MG63 (cell line): Measurements from ENCODE around the gene LIMK2. TPM values are rescaled to one million over a fixed set of nuclear protein-coding genes. Genes with fewer than 3 reads are reported as not detected.
A peak's percentile ranks its signal among the peaks of the same experiment; 100 is the strongest.
"Not testable (repeated sequence)": the region's sequence is repeated elsewhere in the genome, so short reads cannot be mapped to it uniquely, and the experiment has no call there.

Source experiments
- DNase-seq: peaks from one replicate; pipeline ENCODE4 v3.0.0-alpha.2; 2020
- H3K27me3 ChIP-seq: fragments of 250-450 bp; sonication (Bioruptor Pico); 2 replicates; pipeline ENCODE4 v1.5.1; 2020; ENCODE audit warnings: mild to moderate bottlenecking, moderate library complexity
- H3K36me3 ChIP-seq: fragments of 250-450 bp; sonication (Bioruptor Pico); 2 replicates; pipeline ENCODE4 v1.5.1; 2020; ENCODE audit warnings: mild to moderate bottlenecking, moderate library complexity
- H3K4me3 ChIP-seq: fragments of 250-450 bp; sonication (Bioruptor Pico); 2 replicates; pipeline ENCODE4 v1.5.1; 2020; ENCODE audit warnings: mild to moderate bottlenecking, moderate library complexity
- H3K9me3 ChIP-seq: fragments of 250-450 bp; sonication (Bioruptor Pico); 2 replicates; pipeline ENCODE4 v1.5.1; 2020; ENCODE audit warnings: mild to moderate bottlenecking, moderate library complexity
- total RNA-seq: library from RNA; depleted of rRNA; stranded (reverse); fragments of >200 nt; shearing (Covaris generic); gene quantifications from 2 replicates; pipeline ENCODE4 v1.2.3, GENCODE V29; 2014; ENCODE audit warnings: low replicate concordance; rRNA removed

Gene LIMK2
- total RNA-seq: 5.3 and 7.9 TPM in 2 replicates

DNA sequence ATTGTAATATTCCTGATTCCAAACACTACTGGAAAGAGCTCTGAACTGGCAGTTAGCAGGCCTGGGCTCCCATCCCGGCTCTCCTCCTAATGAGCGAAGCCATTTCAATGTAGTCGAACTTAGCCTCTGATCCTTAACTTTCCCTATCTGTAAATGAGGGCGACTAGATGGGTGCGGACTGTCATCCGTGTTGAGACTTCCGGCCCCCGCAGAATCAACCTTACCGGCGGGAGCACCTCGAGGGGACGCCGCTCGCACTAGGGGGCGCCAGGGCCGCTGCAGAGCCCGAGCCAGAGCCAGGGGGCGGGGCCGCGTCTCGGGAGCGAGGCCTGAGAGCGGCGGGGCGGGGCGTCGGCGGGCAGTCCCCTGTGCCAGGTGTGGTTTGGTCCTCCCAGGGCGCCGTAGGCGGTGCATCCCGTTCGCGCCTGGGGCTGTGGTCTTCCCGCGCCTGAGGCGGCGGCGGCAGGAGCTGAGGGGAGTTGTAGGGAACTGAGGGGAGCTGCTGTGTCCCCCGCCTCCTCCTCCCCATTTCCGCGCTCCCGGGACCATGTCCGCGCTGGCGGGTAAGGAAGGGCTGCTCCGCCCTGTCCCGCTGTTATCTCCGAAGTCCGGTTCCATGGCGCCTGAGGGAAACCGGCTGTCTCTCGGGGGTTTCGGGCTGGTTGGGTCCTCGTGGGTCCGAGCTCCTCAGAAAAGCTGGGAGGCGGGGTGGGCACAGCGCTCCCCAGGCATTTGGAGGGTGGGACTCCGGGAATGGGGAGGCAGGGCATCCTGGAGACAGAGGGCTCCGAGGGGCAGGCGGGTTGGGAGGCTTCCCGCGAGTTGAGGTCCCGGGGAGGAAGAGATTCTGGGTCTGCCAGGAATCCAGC is at the start of gene LIMK2:
Gene LIMK2 (plus strand): TSS at position 437 of the 869 bp plus-strand sequence. CDS start 111 bp downstream, at position 548.
- peak; percentile 92 for DNase-seq
- H3K36me3 ChIP-seq: peaks cover 8% of the 10 kb centered on the region; the same call in 1 of the 2 replicates
- H3K4me3 ChIP-seq: peak within 1 kb of the TSS; percentile 98
- H3K27me3 ChIP-seq: no peaks in the 10 kb centered on the region
- H3K9me3 ChIP-seq: no peaks in the 10 kb centered on the region

DNA sequence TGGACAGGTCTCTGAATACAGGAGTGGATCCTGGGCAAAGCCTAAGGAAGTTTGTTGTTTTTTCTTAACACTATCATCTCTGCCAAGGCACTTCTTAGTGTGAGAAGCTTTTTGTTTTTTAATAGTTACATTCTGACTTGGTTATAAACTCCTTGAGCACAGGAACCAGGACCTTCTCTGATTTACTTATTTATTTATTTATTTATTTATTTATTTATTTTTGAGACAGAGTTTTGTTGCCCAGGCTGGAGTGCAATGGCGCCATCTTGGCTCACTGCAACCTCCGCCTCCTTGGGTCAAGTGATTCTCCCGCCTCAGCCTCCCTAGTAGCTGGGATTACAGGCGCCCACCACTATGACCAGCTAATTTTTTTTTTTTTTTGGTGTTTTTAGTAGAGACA is 41.1 kb upstream of the LIMK2 start:
- Histone ChIP-seq H3K9me3 (no peaks in the 10 kb centered on the region), H3K4me3 (no peak overlapping the region), H3K27me3 (no peaks in the 10 kb centered on the region), H3K36me3 (peaks cover 39% of the 10 kb centered on the region)
- no peak for DNase-seq

DNA sequence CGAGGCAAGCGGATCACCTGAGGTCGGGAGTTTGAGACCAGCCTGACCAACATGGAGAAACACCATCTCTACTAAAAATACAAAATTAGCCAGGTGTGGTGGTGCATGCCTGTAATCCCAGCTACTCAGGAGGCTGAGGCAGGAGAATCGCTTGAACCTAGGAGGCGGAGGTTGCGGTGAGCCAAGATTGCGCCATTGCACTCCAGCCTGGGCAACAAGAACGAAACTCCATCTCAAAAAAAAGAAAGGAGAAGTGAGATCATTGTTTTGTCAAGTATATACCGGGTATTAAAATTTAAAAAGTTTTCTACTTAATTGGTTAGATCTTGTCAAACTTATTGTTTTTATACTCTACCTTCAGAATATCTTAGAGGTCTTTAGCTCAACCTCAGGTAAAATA is 40.4 kb upstream of the LIMK2 start:
- not testable (repeated sequence) for H3K27me3 ChIP-seq, H3K9me3 ChIP-seq, H3K4me3 ChIP-seq, DNase-seq
- H3K36me3 ChIP-seq: peaks cover 34% of the 10 kb centered on the region

DNA sequence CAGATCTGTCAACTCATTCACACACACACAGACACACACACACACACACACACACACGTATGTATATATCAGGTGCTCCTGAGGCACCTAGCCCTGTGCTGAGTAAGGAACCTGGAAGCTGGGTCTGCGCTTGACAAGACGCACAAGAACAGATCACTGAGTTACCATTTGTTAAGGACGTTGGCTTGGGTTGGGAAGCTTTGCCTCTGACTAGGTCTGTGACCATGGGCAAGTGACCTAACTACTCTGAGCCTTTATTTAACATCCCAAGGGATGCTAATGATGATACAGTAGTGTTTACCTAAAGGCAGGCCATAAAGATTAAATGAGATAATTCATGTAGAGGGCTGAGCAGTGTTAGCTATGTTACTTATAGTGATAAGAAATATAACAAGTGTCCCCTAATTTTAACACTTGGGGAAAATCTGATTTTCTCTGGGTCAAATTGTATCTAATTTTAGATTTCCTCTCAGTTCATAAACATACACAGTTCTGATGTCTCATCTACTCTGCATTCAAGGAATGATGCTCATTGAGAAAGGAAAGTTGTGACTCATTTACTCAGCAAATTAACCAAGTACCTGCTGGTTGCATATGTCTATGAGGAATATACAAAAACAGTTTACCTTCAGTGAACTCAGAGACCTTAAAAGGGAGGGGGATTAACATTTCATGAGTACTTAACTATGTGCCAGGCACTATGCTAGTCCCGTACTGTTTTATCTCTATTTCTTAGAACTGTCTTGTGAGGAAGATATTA is 38.5 kb upstream of the LIMK2 start:
- Histone ChIP-seq H3K4me3 (no peak overlapping the region), H3K9me3 (no peaks in the 10 kb centered on the region), H3K27me3 (no peaks in the 10 kb centered on the region), H3K36me3 (peaks cover 39% of the 10 kb centered on the region)
- DNase-seq: peak; percentile 42

DNA sequence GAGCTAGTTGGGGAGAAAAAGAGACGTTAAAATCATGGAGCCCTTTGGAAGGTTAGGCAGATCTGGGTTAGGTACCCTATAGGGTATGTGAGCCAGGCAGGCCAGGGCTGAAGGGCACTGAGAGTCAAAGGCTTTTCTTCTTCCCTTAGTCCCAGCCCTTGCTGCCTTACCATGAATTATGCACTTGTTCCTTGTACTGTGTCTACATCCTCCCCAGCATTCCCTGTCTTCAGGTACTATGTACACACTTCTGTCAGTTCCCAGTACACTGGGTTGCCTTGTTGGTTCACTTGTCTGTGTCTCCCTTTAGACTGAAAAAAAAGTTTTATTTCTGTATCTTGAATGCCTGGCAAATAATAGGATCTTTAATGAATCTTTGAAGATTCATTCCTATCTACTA is 35.2 kb upstream of the LIMK2 start:
- H3K36me3 ChIP-seq: peaks cover 54% of the 10 kb centered on the region
- no peak for DNase-seq
- H3K9me3 ChIP-seq: no peaks in the 10 kb centered on the region
- no peak overlapping the region for H3K4me3 ChIP-seq
- no peaks in the 10 kb centered on the region for H3K27me3 ChIP-seq

DNA sequence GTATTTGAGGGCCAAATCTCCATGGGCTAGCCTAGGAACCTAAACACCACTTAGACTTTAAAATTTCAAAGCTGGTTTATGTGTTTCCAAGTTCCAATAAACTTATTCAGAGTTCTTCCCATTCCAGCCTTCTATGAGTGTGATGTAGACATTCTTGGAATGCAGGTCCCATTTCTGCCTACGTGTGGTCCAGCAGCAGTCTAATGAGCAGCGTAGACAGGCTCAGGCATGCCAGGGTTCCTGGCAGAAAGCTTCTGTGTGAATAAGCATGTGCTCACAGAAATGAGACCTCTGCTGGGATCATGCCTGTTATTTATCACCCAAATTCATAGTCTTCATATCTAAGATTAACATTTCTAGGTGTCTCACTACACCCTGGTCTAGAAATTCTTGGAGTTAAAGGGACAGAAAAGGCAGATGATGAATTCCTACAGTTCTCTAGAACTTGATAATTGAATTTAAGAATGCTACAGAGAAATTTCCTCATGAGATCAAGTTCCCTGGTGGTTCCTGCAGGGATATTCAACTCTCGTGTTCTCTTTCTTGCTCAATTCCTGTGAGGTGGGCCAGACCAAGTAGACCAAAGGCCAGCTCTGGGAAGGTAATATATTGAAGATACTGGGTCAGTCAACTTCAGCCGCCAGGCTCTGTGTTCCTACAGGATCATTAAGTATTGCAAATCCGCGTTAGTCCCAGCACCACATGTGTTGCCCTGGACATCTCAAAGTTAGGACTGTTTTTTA is 34.5 kb upstream of the LIMK2 start:
- peak; percentile 95 for DNase-seq
- H3K36me3 ChIP-seq: peaks cover 55% of the 10 kb centered on the region
- H3K4me3 ChIP-seq: no peak overlapping the region
- no peaks in the 10 kb centered on the region for H3K9me3 ChIP-seq
- H3K27me3 ChIP-seq: no peaks in the 10 kb centered on the region

DNA sequence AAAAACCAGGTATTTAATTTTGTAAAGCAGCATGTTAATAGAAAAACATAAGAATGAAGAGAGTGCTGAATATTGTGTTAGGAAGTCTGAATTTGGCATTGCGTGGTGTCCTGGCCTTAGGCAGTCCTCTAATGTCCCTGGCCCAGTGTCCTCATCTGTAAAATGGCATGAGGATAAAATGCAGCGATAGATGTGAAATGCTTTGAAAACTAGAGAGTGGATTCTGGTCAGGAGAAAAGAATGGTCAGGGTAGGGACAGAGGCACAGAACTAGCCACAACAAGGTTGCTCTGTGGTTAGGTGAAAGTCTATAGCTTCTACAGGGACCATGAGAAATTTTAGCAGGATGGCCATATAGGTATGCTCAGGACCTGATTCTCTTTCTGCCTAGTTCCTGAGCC is 33.2 kb upstream of the LIMK2 start:
- Histone ChIP-seq H3K27me3 (no peaks in the 10 kb centered on the region), H3K9me3 (no peaks in the 10 kb centered on the region), H3K4me3 (no peak overlapping the region), H3K36me3 (peaks cover 57% of the 10 kb centered on the region)
- no peak for DNase-seq

DNA sequence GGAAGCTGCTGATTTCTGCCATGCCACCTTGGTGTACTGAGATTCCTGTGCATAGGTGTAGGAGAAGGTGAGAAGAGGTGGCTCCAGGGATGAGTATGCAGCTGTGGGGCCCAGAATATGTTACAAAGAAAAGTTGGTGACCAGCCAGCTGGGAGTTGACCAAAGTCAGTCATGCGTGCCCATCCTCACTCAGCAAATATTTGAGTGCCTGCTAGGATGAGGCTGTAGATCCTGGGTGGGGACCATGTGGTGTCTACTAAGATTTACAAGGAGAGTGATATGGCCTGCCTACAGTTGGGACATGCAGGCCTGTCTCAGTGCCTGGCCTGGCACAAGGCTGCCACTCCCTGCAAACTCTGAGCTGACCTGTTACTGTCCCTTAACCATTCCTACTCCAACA is 32.8 kb upstream of the LIMK2 start:
- H3K27me3 ChIP-seq: no peaks in the 10 kb centered on the region
- H3K36me3 ChIP-seq: peaks cover 56% of the 10 kb centered on the region
- H3K4me3 ChIP-seq: no peak overlapping the region
- peak; percentile 80 for DNase-seq
- no peaks in the 10 kb centered on the region for H3K9me3 ChIP-seq

DNA sequence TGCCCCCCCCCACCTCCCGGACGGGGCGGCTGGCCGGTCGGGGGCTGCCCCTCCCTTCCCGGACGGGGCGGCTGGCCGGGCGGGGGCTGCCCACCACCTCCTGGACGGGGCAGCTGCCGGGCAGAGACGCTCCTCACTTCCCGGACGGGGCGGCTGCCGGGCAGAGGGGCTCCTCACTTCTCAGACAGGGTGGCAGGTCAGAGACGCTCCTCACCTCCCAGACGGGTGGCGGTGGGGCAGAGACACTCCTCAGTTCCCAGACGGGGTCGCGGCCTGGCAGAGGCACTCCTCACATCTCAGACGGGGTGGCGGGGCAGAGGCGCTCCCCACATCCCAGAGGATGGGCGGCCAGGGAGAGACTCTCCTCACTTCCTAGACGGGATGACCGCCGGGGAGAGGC is 28.1 kb upstream of the LIMK2 start:
- Histone ChIP-seq H3K4me3 (no peak overlapping the region), H3K27me3 (no peaks in the 10 kb centered on the region), H3K36me3 (peaks cover 36% of the 10 kb centered on the region), H3K9me3 (no peaks in the 10 kb centered on the region)
- DNase-seq: no peak

DNA sequence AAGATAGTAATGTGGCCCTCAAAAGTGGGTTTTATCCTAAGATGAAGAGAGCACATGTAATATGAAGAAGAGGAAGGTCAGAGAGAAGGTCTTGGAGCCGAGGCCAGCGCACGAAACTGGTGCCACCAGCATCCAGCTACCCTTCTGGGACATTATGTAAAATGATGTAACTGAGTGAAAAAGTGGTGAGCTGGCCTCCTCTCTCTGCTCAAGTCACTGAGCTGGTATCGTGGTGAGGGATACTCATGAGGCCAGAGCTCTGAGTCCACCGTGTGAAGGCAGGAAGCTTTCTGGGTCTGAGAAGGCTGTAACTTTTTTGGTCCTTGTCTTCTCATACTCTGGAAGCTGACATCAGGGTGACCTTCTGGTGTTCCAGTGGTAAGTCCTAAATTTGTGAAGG is 27.0 kb upstream of the LIMK2 start:
- DNase-seq: no peak
- peaks cover 26% of the 10 kb centered on the region for H3K36me3 ChIP-seq
- no peaks in the 10 kb centered on the region for H3K9me3 ChIP-seq
- H3K27me3 ChIP-seq: no peaks in the 10 kb centered on the region
- no peak overlapping the region for H3K4me3 ChIP-seq

DNA sequence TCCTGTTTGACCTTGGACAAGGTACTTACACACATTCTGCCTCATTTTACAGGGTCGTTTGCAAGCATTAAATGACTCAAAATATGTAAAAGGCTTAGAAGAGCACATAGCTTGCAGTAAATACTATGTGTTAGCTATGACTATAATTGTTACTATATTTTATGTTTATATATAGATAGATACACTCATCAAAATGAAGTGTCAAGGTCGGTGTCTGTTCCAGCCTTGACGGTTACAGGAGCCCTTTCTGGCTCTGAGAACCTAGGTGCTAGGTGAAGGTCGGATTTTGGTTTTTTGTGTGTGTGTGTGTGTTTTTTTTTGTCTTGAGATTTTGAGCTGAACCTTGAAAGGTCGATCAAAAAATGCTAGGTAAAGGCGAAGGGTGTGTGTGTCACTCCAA is 24.5 kb upstream of the LIMK2 start:
- H3K9me3 ChIP-seq: no peaks in the 10 kb centered on the region
- no peak overlapping the region for H3K4me3 ChIP-seq
- H3K27me3 ChIP-seq: no peaks in the 10 kb centered on the region
- H3K36me3 ChIP-seq: peaks cover 18% of the 10 kb centered on the region
- no peak for DNase-seq

DNA sequence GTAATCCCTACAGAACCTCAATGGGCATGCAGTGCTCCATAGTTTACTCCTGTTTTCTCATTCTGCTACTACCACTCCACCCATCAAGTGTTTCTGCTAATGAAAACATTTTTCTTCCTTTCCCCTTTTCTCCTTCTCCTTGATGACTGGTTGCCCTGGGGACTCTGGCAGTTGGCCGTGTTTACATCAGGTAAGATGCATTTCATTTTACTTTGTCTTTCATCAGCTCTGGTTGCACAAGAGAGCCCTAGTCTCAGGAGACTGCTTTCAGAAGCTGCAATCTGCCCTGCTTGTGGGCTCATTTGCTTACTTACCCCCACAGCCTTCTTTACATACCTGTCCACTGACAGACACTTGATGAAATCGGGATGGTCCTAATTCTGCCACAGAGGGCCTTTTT is 19.6 kb upstream of the LIMK2 start:
- Histone ChIP-seq H3K36me3 (peaks cover 31% of the 10 kb centered on the region), H3K27me3 (no peaks in the 10 kb centered on the region), H3K4me3 (no peak overlapping the region), H3K9me3 (no peaks in the 10 kb centered on the region)
- no peak for DNase-seq

DNA sequence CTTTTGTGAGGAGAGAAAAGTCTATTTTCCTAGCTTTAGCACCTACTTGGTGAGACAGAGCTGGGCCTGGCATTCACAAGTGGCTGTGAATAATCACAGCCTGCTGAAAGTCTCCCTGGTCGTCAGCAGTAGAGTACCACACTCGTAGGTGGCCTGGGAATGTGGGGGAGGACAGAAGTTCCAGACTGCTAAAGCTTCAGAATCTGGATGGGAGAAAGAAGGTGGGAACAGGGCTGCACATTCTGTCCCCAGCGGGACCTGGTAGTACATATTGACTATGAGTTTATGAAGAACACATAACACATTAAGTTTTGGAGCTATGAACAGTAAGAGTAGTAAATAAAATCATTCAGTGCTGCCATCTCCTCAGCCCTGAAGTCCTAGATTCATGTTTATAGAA is 19.0 kb upstream of the LIMK2 start:
- Histone ChIP-seq H3K36me3 (peaks cover 31% of the 10 kb centered on the region), H3K4me3 (no peak overlapping the region), H3K9me3 (no peaks in the 10 kb centered on the region), H3K27me3 (no peaks in the 10 kb centered on the region)
- DNase-seq: no peak

DNA sequence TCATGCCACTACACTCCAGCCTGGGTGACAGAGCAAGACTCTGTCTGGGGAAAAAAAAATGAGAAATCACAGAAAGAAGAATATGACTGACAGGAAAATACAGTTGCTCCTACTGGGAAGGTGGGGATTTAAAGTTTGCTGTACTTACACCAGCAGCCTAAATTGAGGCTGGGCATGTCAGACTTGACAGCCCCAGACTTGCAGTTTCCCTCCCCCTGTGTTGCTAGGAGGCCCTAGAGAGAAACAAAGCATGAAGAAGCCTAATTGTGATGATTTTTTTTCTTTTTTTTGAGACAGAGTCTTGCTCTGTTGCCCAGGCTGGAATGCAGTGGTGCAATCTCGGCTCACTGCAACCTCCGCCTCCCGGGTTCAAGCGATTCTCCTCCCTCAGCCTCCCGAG is 17.4 kb upstream of the LIMK2 start:
- peaks cover 34% of the 10 kb centered on the region for H3K36me3 ChIP-seq
- not testable (repeated sequence) for H3K27me3 ChIP-seq, DNase-seq, H3K9me3 ChIP-seq, H3K4me3 ChIP-seq

DNA sequence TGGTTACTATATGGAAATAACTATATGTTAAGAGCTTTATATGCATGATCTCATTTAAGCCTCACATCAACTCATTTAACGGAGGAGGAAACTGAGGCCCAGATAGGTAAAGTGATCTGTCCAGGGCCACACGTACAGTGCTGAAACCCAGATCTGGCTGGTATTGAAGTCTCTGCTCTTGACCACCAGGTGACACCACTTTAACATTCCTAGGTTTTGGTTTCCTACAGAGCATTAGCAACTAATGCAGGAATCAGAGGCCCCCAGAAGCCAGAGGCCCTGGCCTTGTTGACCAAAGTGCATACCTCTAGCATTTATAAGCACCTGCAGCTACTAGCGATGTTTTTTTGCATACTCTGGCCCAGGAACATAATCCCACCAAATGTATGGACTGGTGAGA is 12.9 kb upstream of the LIMK2 start:
- H3K27me3 ChIP-seq: no peaks in the 10 kb centered on the region
- H3K9me3 ChIP-seq: no peaks in the 10 kb centered on the region
- no peak overlapping the region for H3K4me3 ChIP-seq
- peaks cover 40% of the 10 kb centered on the region for H3K36me3 ChIP-seq
- no peak for DNase-seq

DNA sequence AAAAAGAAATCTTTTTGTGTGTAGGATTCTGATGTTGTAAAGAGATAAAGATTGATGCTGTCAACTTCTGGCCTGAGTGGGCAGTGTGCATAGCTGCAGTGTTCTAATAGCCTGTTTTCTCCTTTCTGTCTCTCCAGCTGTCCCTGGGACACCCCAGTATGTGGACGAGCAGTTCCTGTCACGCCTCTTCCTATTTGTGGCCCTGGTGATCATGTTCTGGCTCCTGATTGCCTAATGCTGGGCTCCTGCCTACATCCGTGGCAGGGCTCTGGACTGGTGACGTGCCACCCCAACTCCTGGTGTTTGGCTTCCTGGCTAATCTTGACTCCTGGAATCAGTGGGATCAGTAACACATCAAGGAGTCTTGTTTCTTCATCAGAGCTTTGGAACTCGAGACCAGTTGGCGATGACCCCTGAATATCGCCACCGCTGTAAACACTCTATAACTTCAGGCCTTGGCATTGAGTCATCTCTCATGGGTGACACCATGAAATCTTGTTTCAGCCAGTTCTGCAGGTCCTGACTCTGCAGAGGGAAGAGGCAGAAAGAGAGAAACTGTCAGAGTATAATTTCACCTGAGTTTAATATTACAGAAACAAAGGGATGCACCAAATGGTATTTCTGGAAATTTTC is 7.6 kb upstream of the LIMK2 start:
- not testable (repeated sequence) for DNase-seq, H3K9me3 ChIP-seq, H3K27me3 ChIP-seq, H3K4me3 ChIP-seq
- peaks cover 22% of the 10 kb centered on the region for H3K36me3 ChIP-seq

DNA sequence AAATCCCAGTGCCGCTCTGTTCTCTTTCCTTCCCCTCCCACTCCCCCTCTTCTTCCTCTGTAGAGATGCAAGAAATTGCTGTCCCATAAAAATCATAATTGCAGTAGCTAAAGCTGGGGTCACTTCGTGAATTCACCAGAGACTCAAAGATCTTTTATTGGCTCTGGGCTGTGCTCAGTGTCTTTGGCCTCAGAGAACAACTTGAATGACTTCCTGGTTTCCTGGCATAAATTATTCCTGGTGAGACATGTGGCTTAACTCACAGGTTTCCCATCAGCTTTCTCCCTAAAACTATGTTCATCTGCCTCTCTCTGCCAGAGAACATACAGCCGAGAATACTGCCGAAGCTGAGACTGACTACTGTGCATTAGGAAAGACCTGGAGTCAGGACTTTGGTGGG is 7.0 kb upstream of the LIMK2 start:
- not testable (repeated sequence) for H3K27me3 ChIP-seq, DNase-seq, H3K4me3 ChIP-seq, H3K9me3 ChIP-seq
- peaks cover 20% of the 10 kb centered on the region for H3K36me3 ChIP-seq
